Measurements from ENCODE around the gene UQCRC1. TPM values are rescaled to one million over a fixed set of nuclear protein-coding genes. Genes with fewer than 3 reads are reported as not detected.

UQCRC1 gene
- polyA plus RNA-seq, 2 of the 4 experiments (the other 2 are of a cell fraction) = 256 to 279 TPM

- TF ChIP-seq ZSCAN20 (CRISPR knock-in tag; IDR thresholded peaks at IDR 0.05) = no peak
- no peak for TF ChIP-seq MAZ (IDR thresholded peaks at IDR 0.05; ENCODE audit: borderline replicate concordance, low read depth, low read length)
- TF ChIP-seq CHD4 (IDR thresholded peaks at IDR 0.05; ENCODE audit: borderline replicate concordance) = no peak
- TF ChIP-seq HDAC2 (IDR thresholded peaks at IDR 0.05) = no peak
- TF ChIP-seq FOXS1 (CRISPR knock-in tag; IDR thresholded peaks at IDR 0.05) = no peak
- TF ChIP-seq, protein P1, sequence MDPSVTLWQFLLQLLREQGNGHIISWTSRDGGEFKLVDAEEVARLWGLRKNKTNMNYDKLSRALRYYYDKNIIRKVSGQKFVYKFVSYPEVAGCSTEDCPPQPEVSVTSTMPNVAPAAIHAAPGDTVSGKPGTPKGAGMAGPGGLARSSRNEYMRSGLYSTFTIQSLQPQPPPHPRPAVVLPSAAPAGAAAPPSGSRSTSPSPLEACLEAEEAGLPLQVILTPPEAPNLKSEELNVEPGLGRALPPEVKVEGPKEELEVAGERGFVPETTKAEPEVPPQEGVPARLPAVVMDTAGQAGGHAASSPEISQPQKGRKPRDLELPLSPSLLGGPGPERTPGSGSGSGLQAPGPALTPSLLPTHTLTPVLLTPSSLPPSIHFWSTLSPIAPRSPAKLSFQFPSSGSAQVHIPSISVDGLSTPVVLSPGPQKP (IDR thresholded peaks at IDR 0.05; ENCODE audit: low read depth, low read length) = no peak
- no peak for TF ChIP-seq HES2 (IDR thresholded peaks at IDR 0.05)
- no peak for TF ChIP-seq PHF8 (IDR thresholded peaks at IDR 0.05; ENCODE audit: borderline replicate concordance, low read depth)
- TF ChIP-seq RAD21 (conservative IDR thresholded peaks at IDR 0.05 in 1 of 2, IDR thresholded peaks at IDR 0.05 in 1 of 2) = no peak
- no peak for TF ChIP-seq NR3C1 (IDR thresholded peaks at IDR 0.05)
- TF ChIP-seq TFCP2L1 (CRISPR knock-in tag; IDR thresholded peaks at IDR 0.05) = no peak
- TF ChIP-seq TP53 (CRISPR knock-in tag; IDR thresholded peaks at IDR 0.05) = no peak
- no peak for TF ChIP-seq EHF (CRISPR knock-in tag; IDR thresholded peaks at IDR 0.05)
- no peak for TF ChIP-seq CHD2 (IDR thresholded peaks at IDR 0.05; ENCODE audit: low read length, partially characterized antibody)
- TF ChIP-seq KDM5A (IDR thresholded peaks at IDR 0.05) = no peak
- Histone ChIP-seq H3K9me3 (no peaks in the 10 kb centered on the region), H3K27ac (no peak overlapping the region), H3K4me3 (no peak overlapping the region), H3K4me1 (peaks cover 39% of the 10 kb centered on the region), H3K4me2 (no peak overlapping the region)
- ChIA-PET POLR2A (no interaction called here), CTCF (interaction anchor here (1.0 kb wide), 1 partner anchor 12 kb away, joined by 3 read pairs; no protein-coding TSS in a partner anchor)
- WGBS (ENCODE audit: missing lambda C conversion rate) = 94% methylated on average over 18 of the region's 18 CpGs
- DNase-seq (ENCODE audit: low read depth in 1 of 2, low spot score in 1 of 2) = no peak
- no peak for ATAC-seq
- no peak for FAIRE-seq
These were observed 39.5 kb downstream of the UQCRC1 start for GRCh38 chr3:48569808-48570450.

DNA sequence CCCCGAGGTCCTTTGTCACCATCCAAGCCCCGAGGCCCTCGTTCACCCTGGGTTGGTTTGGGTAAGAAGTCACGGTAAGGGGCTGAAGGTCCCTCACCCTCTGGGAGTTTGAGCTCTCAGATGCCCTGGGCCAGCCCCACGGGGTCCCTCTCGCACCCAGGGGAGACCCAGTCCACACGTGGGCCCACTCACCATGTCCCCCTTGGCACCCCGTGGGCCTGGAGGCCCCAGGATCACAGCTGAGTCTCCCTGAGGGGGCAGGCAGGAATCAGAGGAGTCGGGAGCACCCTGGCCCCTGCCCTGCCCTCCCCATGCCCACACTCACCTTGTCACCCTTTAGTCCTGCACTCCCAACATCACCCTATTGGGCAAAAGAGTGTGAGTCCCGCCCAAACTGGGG is 40.0 kb downstream of the UQCRC1 start:
- TF ChIP-seq CEBPB (IDR thresholded peaks at IDR 0.05) (no peak), JUN (IDR thresholded peaks at IDR 0.05) (no peak), KDM1A (IDR thresholded peaks at IDR 0.05; ENCODE audit: low read depth) (no peak), FOXS1 (CRISPR knock-in tag; IDR thresholded peaks at IDR 0.05) (no peak), RFX5 (IDR thresholded peaks at IDR 0.05) (no peak), NR3C1 (IDR thresholded peaks at IDR 0.05) (no peak), MYC (IDR thresholded peaks at IDR 0.05; ENCODE audit: borderline replicate concordance, low read length) (no peak)
- no peak overlapping the region for H3K4me3 ChIP-seq
- WGBS (ENCODE audit: missing lambda C conversion rate) = 71% methylated on average over 1 of the region's 10 CpGs
- no peak overlapping the region; a peak in 1 of 6 replicates for H3K27ac ChIP-seq
- H3K9me3 ChIP-seq = no peaks in the 10 kb centered on the region
- DNase-seq (ENCODE audit: low read depth in 1 of 2, low spot score in 1 of 2) (no peak), FAIRE-seq (no peak), ATAC-seq (no peak)
- CTCF ChIA-PET = interaction anchor here (1.0 kb wide), 2 partner anchors 11 to 41 kb away, joined by 3 to 4 read pairs; no protein-coding TSS in a partner anchor
- no peak overlapping the region for H3K4me2 ChIP-seq
- H3K4me1 ChIP-seq = peaks cover 45% of the 10 kb centered on the region
- POLR2A ChIA-PET = no interaction called here

DNA sequence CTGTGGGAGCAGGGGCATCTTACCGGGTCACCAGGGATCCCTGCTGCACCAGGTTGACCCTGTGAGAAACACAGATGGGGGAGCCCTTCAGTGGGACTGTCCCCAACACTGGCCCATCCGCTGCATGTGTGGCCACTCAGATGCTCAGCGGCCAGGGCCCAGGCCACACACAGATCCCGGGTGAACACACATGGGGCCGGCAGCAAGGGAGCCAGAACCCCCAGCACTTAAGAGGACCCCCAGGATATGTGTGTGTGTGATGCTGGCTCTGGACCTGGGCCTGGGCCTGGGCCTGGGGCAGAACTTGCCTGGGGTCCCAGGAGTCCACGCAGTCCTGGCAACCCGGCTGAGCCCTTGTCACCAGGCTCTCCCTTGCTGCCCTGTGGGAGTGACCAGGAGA is 41.0 kb downstream of the UQCRC1 start:
- CTCF ChIA-PET = interaction anchor here (1.0 to 3.3 kb wide), 2 partner anchors 10 to 42 kb away, joined by 4 to 14 read pairs; no protein-coding TSS in a partner anchor
- whole genome bisulfite sequencing (ENCODE audit: missing lambda C conversion rate) = 100% methylated on average over 5 of the region's 7 CpGs
- POLR2A ChIA-PET = no interaction called here

More for the DNA sequence above, 41.0 kb downstream of the UQCRC1 start:
- Histone ChIP-seq H3K4me2 (no peak overlapping the region), H3K4me3 (no peak overlapping the region), H3K9me3 (no peaks in the 10 kb centered on the region), H3K27ac (peak overlapping the region in 1 of 2 experiments; percentile 35; a peak in 2 of 6 replicates), H3K4me1 (peaks cover 54% of the 10 kb centered on the region)
- FAIRE-seq = no peak
- DNase-seq (ENCODE audit: low read depth in 1 of 2, low spot score in 1 of 2) = no peak
- TF ChIP-seq SREBF2 (IDR thresholded peaks at IDR 0.05) = no peak
- TF ChIP-seq JUNB (IDR thresholded peaks at IDR 0.05) = no peak
- TF ChIP-seq RNF2 (IDR thresholded peaks at IDR 0.05; ENCODE audit: borderline replicate concordance, low read depth) = no peak
- no peak for TF ChIP-seq RAD21 (conservative IDR thresholded peaks at IDR 0.05 in 1 of 2, IDR thresholded peaks at IDR 0.05 in 1 of 2)
- no peak for TF ChIP-seq POLR2A (IDR thresholded peaks at IDR 0.05; ENCODE audit: low read length)
- no peak for TF ChIP-seq MAZ (IDR thresholded peaks at IDR 0.05; ENCODE audit: borderline replicate concordance, low read depth, low read length)
- no peak for ATAC-seq

All from A549 (cell line).